ENCODE data around the gene CPN2.

CPN2 gene

GRCh38 chr3:194313560-194314387 lies 37.4 kb downstream of the CPN2 start:
- no peak for DNase-seq (ENCODE audit: low spot score)

GRCh38 chr3:194312743-194313281 lies 38.3 kb downstream of the CPN2 start:
- DNase-seq (ENCODE audit: low spot score): no peak

DNA sequence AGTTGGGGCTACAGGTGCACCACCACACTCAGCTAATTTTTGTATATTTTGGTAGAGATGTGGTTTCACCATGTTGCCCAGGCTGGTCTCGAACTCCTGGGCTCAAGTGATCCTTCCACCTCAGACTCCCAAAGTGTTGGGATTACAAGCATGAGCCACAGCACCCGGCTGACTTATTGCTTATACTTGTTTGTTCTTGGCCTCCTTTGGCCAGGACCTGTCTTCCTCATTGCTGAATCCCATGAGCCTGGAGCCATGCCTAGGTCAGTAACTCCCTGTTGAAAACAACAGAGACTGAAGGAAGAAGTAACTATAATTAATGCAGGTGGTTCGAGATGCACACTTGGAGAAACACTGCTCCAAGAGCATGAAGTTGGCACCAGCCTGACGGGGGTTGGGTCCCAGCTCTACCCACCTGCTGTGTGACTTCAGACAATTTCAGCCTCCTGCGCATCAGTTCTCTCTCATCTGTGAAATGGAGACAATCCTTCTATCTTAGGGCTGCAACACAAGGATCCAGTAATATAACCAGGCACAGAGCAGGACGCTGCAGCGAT lies 38.9 kb downstream of the CPN2 start:
- DNase-seq (ENCODE audit: low spot score): no peak

- no peak for DNase-seq (ENCODE audit: low spot score)
Measured at GRCh38 chr3:194311000-194311399, 40.1 kb downstream of the CPN2 start.

GRCh38 chr3:194310060-194310835 lies 40.9 kb downstream of the CPN2 start:
- no peak for DNase-seq (ENCODE audit: low spot score)

- DNase-seq (ENCODE audit: low spot score): no peak
Measured at GRCh38 chr3:194308601-194309449, 42.3 kb downstream of the CPN2 start.

DNA sequence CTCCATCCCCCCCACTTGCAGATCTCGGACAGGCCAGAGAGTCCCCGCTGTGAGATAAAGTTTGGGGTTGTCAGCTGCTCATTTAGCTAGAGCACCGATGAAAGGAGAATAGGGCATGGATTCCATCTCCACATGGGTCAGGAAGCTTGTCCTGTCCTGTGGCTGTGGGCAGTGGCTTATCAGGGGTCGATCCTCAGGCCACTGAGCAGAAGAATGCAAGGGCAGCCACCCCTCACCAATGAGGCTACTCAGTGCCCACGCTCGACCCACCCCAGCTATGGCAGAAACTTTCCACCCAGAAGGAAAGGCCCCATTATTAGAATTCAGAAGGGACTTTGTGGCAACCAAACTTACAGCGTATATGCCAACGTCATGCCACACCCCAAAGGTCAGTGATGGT lies 43.3 kb downstream of the CPN2 start:
- no peak for DNase-seq (ENCODE audit: low spot score)

DNA sequence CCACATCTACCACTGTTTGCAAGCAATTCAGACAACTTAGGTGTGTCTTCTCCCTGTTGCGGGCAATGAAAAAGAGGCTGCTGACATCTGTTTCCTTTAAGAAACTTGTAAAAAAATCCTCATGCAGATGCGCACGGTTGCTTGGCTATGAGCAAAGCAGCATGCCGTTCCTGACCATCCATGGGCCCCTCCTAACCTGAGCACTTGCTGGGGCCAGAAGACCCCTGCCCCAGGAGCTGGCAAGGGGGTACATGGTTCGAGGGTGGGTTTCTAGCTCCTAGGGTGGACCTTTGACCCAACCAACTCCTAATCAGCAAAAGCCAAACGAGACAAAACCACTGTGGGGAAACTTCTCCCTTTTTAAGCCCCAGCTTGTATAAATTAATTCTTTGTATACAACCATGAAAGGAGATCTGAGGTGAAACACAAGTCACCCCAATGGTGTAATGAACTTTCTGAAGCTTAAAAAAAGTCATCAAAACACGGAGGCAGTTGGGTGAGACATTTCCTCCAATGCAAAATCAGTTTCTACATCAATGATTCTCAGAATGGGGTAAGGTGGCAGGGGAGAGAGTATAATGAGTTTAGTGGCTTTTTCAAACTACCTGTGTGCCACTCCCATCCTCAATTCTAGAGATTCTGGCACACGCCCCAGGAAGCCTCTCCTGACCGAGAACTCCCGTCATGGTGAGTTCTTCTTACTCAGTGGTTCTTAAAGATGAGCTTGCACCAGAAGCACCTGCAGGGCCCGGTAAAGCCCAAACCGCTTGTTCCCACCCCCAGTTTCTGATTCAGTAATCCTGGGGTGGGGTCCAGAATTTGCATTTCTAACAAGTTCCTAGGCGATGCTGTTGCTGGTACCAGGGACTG lies 44.1 kb downstream of the CPN2 start:
- no peak for DNase-seq (ENCODE audit: low spot score)

GRCh38 chr3:194306109-194306686 lies 44.9 kb downstream of the CPN2 start:
- DNase-seq (ENCODE audit: low spot score): no peak

- DNase-seq (ENCODE audit: low spot score): no peak
Measured at GRCh38 chr3:194305356-194306108, 45.6 kb downstream of the CPN2 start.

GRCh38 chr3:194304186-194304917 lies 46.8 kb downstream of the CPN2 start:
- DNase-seq (ENCODE audit: low spot score): no peak

DNA sequence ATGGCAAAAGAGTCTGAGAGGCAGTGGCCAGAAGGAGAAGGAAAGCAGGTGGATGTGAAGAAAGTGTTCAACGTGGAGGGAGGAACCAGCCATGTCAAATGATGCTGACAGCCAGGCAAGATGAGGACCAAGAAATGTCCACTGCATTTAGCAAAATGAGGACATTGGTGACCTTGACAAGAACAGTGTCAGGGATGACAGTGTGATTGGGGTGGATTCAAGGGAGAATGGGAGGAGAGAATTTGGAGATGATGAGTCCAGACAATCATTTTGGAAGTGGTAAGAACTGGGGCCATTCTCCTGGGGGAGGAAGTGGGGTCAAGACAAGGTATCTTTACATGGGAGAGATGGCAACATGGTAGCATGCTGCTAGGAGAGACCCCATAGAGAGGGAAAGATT lies 47.4 kb downstream of the CPN2 start:
- no peak for DNase-seq (ENCODE audit: low spot score)

DNA sequence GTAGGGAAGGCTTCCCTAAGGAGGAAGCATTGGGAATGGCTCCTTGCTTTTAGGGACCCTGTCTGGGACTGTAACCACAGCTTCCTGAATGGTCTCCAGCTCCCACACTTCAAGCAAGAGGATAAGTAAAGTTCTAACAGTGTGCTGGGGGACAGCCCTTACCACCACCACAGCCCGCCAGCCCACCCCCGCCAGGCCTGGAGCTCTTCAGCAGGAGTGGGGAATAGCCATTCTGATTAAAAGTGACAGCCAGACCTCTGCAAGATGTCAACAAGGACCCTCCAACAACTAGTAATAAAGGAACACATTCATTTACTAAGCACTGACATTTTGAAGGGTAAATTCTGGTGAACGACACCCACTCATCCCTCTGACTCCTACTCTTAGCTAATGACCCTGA lies 49.4 kb downstream of the CPN2 start:
- no peak for DNase-seq (ENCODE audit: low spot score)

GRCh38 chr3:194300936-194301335 lies 50.2 kb downstream of the CPN2 start:
- no peak for DNase-seq (ENCODE audit: low spot score)

- DNase-seq (ENCODE audit: low spot score): no peak
Measured at GRCh38 chr3:194300382-194300758, 50.8 kb downstream of the CPN2 start.

DNA sequence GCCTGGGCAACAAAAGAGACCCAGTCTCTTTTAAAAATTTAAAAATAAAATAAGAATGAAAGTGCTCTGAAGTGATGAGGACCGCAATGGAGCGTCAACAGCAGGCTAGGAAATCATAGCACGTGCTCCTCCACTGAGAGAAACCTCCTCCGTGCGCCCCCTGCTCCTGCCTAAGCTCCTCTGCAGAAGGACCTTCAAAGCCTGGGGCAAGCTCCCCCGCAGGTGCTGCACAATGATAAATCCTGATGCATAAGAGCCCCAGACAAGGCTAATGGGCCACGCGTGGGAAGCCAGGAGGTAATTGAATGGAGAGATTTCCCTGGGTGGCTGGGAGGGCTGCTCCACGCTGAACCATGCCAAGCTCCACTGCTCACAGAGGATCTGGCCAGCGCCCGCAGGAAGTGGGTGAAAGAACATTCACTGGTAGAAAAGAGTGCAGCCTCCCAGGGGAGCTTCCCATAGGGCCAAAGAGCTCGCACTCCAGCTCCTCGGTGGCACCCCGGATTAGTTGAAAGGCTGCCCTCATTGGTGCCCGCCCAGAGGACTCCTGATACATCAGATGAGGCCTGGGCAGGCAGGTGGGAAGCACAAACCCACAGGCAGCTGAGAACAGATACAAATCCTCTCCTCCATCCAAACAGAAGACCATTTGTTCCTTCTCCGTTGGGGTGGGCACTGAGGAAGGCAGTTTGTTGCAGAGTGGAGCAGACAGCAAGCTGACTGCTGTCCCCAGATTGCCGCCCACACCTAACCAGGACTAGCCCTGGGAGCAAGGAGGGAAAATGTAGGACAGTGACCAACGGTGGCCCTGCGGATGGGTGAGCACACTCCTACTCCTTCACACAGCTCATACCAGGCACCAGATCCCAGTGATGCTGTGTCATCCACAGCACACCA lies 52.5 kb downstream of the CPN2 start:
- no peak for DNase-seq (ENCODE audit: low spot score)

- no peak for DNase-seq (ENCODE audit: low spot score)
Measured at GRCh38 chr3:194296454-194297263, 54.5 kb downstream of the CPN2 start.

All from hepatic stellate cell (primary cell).